DOHH2 (cell line): ENCODE results near the gene KAT8.
"Not testable (repeated sequence)": the region's sequence is repeated elsewhere in the genome, so short reads cannot be mapped to it uniquely, and the experiment has no call there.

Experiments
- H3F3A ChIP-seq: fragments of 200-600 bp; sonication (generic), shearing (Covaris generic); 2 replicates; pipeline ENCODE4 v1.6.0; 2016; ENCODE audit warnings: antibody characterized with exemption, mild to moderate bottlenecking; ENCODE audit not compliant: control insufficient read depth, insufficient read depth
- H3K27ac ChIP-seq: fragments of 200-600 bp; sonication (generic); 2 replicates; pipeline ENCODE4 v1.5.1; 2014; ENCODE audit warnings: low read depth, mild to moderate bottlenecking, low read length, moderate library complexity
- H3K27me3 ChIP-seq: fragments of 200-600 bp; sonication (generic); 2 replicates; pipeline ENCODE4 v1.6.1; 2014; ENCODE audit warnings: mild to moderate bottlenecking, low read length, mixed read lengths; ENCODE audit not compliant: control insufficient read depth
- H3K36me3 ChIP-seq: fragments of 200-600 bp; sonication (generic); 2 replicates; pipeline ENCODE4 v1.6.1; 2014; ENCODE audit warnings: mild to moderate bottlenecking, low read length, moderate library complexity, mixed read lengths; ENCODE audit not compliant: control insufficient read depth
- H3K4me1 ChIP-seq: fragments of 200-600 bp; sonication (generic); 2 replicates; pipeline ENCODE4 v1.6.1; 2014; ENCODE audit warnings: mild to moderate bottlenecking, low read length, mixed read lengths; ENCODE audit not compliant: control insufficient read depth
- H3K4me2 ChIP-seq: fragments of 200-600 bp; sonication (generic); 2 replicates; pipeline ENCODE4 v1.6.0; 2014; ENCODE audit warnings: mild to moderate bottlenecking, low read length, moderate library complexity
- H3K4me3 ChIP-seq: fragments of 200-600 bp; sonication (generic); 2 replicates; pipeline ENCODE4 v1.5.1; 2014; ENCODE audit warnings: mild to moderate bottlenecking, low read length, mixed read lengths
- H3K79me2 ChIP-seq: fragments of 200-600 bp; sonication (generic); 2 replicates; pipeline ENCODE4 v1.6.1; 2014; ENCODE audit warnings: mild to moderate bottlenecking, low read length, mixed read lengths; ENCODE audit not compliant: control insufficient read depth
- H3K9me2 ChIP-seq: fragments of 200-600 bp; sonication (generic); replicated peaks from 2 replicates; pipeline ENCODE4 v1.6.1; 2014; ENCODE audit warnings: mild to moderate bottlenecking, low read length, mixed read lengths; ENCODE audit not compliant: control insufficient read depth
- H3K9me3 ChIP-seq: fragments of 200-600 bp; sonication (generic); 2 replicates; pipeline ENCODE4 v1.6.1; 2014; ENCODE audit warnings: antibody characterized with exemption, low read length, mixed read lengths; ENCODE audit not compliant: control insufficient read depth, insufficient read depth
- H4K20me1 ChIP-seq: fragments of 200-600 bp; sonication (generic); 2 replicates; pipeline ENCODE4 v1.6.0; 2014; ENCODE audit warnings: low read depth, mild to moderate bottlenecking, antibody characterized with exemption, low read length, moderate library complexity; ENCODE audit not compliant: control insufficient read depth, insufficient read depth
- EZH2phosphoT487 ChIP-seq: fragments of 200-600 bp; sonication (generic); IDR thresholded peaks from 2 replicates; pipeline ENCODE4 v1.6.1; 2017; ENCODE audit warnings: borderline replicate concordance, mild to moderate bottlenecking, antibody characterized with exemption, low read length, moderate library complexity, mixed read lengths
- TF ChIP-seq, protein P1 (sequence below): fragments of 200-600 bp; sonication (generic); IDR thresholded peaks from one replicate; pipeline ENCODE4 v1.5.1; 2014; ENCODE audit warnings: antibody characterized with exemption, mild to moderate bottlenecking, low read depth, low read length; ENCODE audit not compliant: poor library complexity, severe bottlenecking

The KAT8 gene

DNA sequence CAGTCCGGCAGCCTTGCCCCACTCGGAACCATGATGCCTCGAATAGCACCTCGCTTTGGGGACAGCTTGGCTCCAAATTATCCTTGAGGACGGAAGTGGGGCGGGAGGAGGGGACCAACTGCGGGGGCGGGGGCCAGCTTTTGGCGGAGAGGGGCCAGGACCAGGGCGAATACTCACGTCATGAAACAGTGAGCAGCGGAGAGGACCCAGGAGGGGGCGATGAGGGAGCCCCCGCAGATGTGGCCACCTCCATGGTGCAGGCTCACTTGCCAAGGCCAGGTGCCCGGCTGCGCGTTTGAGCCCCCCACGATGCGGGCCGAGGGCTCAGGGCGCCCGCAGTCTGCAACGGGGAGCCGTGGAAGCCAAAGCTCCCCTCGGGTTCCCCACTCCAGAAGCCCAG lies 31.4 kb downstream of the KAT8 start:
- H3K27ac ChIP-seq: no peak overlapping the region
- H3K79me2 ChIP-seq: no peaks in the 10 kb centered on the region
- H3F3A ChIP-seq: no peaks in the 10 kb centered on the region
- H3K27me3 ChIP-seq: no peaks in the 10 kb centered on the region
- no peaks in the 10 kb centered on the region for H3K9me3 ChIP-seq
- no peaks in the 10 kb centered on the region for H3K36me3 ChIP-seq
- no peak overlapping the region for H3K4me3 ChIP-seq
- H4K20me1 ChIP-seq: no peaks in the 10 kb centered on the region
- TF ChIP-seq, protein P1, sequence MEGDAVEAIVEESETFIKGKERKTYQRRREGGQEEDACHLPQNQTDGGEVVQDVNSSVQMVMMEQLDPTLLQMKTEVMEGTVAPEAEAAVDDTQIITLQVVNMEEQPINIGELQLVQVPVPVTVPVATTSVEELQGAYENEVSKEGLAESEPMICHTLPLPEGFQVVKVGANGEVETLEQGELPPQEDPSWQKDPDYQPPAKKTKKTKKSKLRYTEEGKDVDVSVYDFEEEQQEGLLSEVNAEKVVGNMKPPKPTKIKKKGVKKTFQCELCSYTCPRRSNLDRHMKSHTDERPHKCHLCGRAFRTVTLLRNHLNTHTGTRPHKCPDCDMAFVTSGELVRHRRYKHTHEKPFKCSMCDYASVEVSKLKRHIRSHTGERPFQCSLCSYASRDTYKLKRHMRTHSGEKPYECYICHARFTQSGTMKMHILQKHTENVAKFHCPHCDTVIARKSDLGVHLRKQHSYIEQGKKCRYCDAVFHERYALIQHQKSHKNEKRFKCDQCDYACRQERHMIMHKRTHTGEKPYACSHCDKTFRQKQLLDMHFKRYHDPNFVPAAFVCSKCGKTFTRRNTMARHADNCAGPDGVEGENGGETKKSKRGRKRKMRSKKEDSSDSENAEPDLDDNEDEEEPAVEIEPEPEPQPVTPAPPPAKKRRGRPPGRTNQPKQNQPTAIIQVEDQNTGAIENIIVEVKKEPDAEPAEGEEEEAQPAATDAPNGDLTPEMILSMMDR: no peak
- no peak for TF ChIP-seq EZH2phosphoT487
- no peak overlapping the region for H3K4me2 ChIP-seq
- H3K9me2 ChIP-seq: no peaks in the 10 kb centered on the region
- H3K4me1 ChIP-seq: no peaks in the 10 kb centered on the region

DNA sequence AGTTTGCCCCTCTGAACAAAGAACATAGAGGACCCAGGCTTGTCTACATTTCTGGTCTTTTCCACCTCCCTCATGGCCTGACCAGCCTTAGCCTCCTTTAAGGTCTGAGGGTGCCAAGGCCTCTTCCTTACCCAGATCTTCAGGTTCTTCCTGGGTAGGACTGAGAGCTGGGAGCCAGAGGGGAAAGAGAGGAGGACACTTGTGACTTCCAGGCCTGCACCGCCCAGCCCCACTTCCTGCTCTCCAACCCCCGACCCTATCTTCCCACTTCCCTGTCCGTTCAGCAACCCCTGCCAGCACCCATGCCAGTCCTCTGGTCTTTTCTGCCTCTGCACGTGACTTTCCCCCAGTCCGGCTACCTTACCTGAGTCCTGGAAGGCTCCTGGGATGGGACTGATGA lies 31.9 kb downstream of the KAT8 start:
- Histone ChIP-seq H3K79me2 (no peaks in the 10 kb centered on the region), H3F3A (no peaks in the 10 kb centered on the region), H3K36me3 (no peaks in the 10 kb centered on the region), H3K4me3 (no peak overlapping the region), H4K20me1 (no peaks in the 10 kb centered on the region), H3K9me2 (no peaks in the 10 kb centered on the region), H3K4me2 (no peak overlapping the region), H3K4me1 (no peaks in the 10 kb centered on the region), H3K27me3 (no peaks in the 10 kb centered on the region), H3K27ac (no peak overlapping the region), H3K9me3 (no peaks in the 10 kb centered on the region)
- no peak for TF ChIP-seq EZH2phosphoT487
- TF ChIP-seq, protein P1: no peak

GRCh38 chr16:31149894-31150890 lies 32.7 kb downstream of the KAT8 start, which contains the start of gene PRSS36:
Gene PRSS36, minus strand, starts transcription at chr16:31150066. Its CDS starts 31 bp downstream, at chr16:31150035.
- Histone ChIP-seq H3K9me2 (no peaks in the 10 kb centered on the region), H3K4me3 (no peak within 1 kb of the TSS), H3K4me2 (no peak within 1 kb of the TSS), H3K36me3 (no peaks in the 10 kb centered on the region), H3K27ac (no peak within 1 kb of the TSS), H4K20me1 (no peaks in the 10 kb centered on the region), H3K27me3 (no peaks in the 10 kb centered on the region), H3K4me1 (no peaks in the 10 kb centered on the region), H3K9me3 (no peaks in the 10 kb centered on the region), H3F3A (no peaks in the 10 kb centered on the region), H3K79me2 (no peaks in the 10 kb centered on the region)
- TF ChIP-seq, protein P1: no peak
- TF ChIP-seq EZH2phosphoT487: no peak

DNA sequence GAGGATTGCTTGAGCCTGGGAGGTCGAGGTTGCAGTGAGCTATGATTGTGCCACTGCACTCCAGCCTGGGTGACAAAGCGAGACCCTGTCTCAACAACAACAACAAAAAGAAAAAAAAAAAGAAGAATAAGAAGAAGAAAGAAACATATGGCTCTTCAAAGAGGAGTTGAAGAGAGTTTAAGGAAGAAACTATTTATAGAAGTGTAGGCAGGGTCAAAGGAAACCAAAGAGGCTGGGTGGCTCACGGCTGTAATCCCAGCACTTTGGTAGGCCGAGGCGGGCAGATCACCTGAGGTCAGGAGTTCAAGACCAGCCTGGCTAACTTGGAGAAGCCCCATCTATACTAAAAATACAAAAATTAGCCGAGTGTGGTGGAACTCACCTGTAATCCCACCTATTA lies 33.5 kb downstream of the KAT8 start:
- not testable (repeated sequence) for H3K9me2 ChIP-seq, H3F3A ChIP-seq, H3K36me3 ChIP-seq, H4K20me1 ChIP-seq, H3K79me2 ChIP-seq, H3K4me2 ChIP-seq, H3K4me1 ChIP-seq, H3K27me3 ChIP-seq, H3K9me3 ChIP-seq, H3K27ac ChIP-seq, H3K4me3 ChIP-seq
